ENCODE measurements around the gene NEK11. TPM values are rescaled to one million over a fixed set of nuclear protein-coding genes. Genes with fewer than 3 reads are reported as not detected.

NEK11 gene
- total and polyA plus RNA-seq, 9 of the 15 experiments (the other 6 are each of a cell fraction or from before 2014, with no cell fraction given): 0.28 to 1.5 (median 0.87) TPM

DNA sequence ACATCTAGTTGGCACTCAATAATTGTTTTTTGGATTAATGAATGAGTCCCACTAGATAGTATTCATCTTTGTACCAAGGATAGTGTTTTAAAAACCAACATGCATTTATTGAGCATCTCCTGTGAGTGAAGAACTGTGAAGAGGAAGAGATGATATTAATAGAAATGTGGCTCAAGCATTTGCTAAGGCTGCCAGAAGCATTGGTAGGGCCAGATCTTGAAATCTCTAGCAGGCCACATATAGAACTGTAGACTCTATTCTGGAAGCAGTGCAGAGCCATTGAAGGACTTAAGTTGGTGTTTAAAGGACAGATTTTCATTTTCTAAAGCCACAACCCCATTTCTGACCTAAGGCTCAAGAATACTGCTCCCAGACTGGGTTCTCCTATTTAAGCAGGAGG, 99.0 kb downstream of the NEK11 start:
- no peak overlapping the region for H3K9ac ChIP-seq (ENCODE audit: insufficient read depth in 1 of 2, low read depth in 2 of 2, low read length in 2 of 2)
- H3K9me1 ChIP-seq (ENCODE audit: control insufficient read depth, insufficient read depth, low read length): no peaks in the 10 kb centered on the region
- no peak overlapping the region for H3K27ac ChIP-seq (ENCODE audit: extremely low read depth, low read depth, low read length)
- no peaks in the 10 kb centered on the region for H3K27me3 ChIP-seq (ENCODE audit: control insufficient read depth in 2 of 2, insufficient read depth in 2 of 2, low read length in 2 of 2)
- no peak overlapping the region for H3K4me3 ChIP-seq
- H3K79me2 ChIP-seq (ENCODE audit: control insufficient read depth, insufficient read depth, low read length): no peaks in the 10 kb centered on the region
- ATAC-seq (no peak), FAIRE-seq (no peak), DNase-seq (ENCODE audit: extremely low read depth in 1 of 4, low spot score in 3 of 4) (no peak)
- no peaks in the 10 kb centered on the region for H3K36me3 ChIP-seq (ENCODE audit: control insufficient read depth, insufficient read depth, low read length)
- H2AFZ ChIP-seq (ENCODE audit: low read depth, low read length): no peak overlapping the region
- BruUV-seq (replicated peaks): no TSS peak
- no peaks in the 10 kb centered on the region for H3K9me3 ChIP-seq (replicated peaks; ENCODE audit: control insufficient read depth, insufficient read depth, low read depth, low read length)
- TF ChIP-seq FOXK1 (CRISPR knock-in tag; IDR thresholded peaks at IDR 0.05; ENCODE audit: borderline replicate concordance) (no peak), ZNF589 (CRISPR knock-in tag; IDR thresholded peaks at IDR 0.05; ENCODE audit: low read depth) (no peak), NR4A1 (CRISPR knock-in tag; IDR thresholded peaks at IDR 0.05) (no peak), NR4A1 (tag; IDR thresholded peaks at IDR 0.05) (no peak), CEBPG (CRISPR knock-in tag; IDR thresholded peaks at IDR 0.05) (no peak), CEBPG (tag; conservative IDR thresholded peaks at IDR 0.05 in 1 of 2, IDR thresholded peaks at IDR 0.05 in 1 of 2) (no peak), FOXJ2 (tag; IDR thresholded peaks at IDR 0.05) (no peak)
- TF ChIP-seq, protein P1, sequence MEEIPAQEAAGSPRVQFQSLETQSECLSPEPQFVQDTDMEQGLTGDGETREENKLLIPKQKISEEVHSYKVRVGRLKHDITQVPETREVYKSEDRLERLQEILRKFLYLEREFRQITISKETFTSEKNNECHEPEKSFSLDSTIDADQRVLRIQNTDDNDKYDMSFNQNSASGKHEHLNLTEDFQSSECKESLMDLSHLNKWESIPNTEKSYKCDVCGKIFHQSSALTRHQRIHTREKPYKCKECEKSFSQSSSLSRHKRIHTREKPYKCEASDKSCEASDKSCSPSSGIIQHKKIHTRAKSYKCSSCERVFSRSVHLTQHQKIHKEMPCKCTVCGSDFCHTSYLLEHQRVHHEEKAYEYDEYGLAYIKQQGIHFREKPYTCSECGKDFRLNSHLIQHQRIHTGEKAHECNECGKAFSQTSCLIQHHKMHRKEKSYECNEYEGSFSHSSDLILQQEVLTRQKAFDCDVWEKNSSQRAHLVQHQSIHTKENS (CRISPR knock-in tag; IDR thresholded peaks at IDR 0.05): no peak
- TF ChIP-seq, protein P2, sequence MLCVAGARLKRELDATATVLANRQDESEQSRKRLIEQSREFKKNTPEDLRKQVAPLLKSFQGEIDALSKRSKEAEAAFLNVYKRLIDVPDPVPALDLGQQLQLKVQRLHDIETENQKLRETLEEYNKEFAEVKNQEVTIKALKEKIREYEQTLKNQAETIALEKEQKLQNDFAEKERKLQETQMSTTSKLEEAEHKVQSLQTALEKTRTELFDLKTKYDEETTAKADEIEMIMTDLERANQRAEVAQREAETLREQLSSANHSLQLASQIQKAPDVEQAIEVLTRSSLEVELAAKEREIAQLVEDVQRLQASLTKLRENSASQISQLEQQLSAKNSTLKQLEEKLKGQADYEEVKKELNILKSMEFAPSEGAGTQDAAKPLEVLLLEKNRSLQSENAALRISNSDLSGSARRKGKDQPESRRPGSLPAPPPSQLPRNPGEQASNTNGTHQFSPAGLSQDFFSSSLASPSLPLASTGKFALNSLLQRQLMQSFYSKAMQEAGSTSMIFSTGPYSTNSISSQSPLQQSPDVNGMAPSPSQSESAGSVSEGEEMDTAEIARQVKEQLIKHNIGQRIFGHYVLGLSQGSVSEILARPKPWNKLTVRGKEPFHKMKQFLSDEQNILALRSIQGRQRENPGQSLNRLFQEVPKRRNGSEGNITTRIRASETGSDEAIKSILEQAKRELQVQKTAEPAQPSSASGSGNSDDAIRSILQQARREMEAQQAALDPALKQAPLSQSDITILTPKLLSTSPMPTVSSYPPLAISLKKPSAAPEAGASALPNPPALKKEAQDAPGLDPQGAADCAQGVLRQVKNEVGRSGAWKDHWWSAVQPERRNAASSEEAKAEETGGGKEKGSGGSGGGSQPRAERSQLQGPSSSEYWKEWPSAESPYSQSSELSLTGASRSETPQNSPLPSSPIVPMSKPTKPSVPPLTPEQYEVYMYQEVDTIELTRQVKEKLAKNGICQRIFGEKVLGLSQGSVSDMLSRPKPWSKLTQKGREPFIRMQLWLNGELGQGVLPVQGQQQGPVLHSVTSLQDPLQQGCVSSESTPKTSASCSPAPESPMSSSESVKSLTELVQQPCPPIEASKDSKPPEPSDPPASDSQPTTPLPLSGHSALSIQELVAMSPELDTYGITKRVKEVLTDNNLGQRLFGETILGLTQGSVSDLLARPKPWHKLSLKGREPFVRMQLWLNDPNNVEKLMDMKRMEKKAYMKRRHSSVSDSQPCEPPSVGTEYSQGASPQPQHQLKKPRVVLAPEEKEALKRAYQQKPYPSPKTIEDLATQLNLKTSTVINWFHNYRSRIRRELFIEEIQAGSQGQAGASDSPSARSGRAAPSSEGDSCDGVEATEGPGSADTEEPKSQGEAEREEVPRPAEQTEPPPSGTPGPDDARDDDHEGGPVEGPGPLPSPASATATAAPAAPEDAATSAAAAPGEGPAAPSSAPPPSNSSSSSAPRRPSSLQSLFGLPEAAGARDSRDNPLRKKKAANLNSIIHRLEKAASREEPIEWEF (CRISPR knock-in tag; IDR thresholded peaks at IDR 0.05): no peak
- intact Hi-C loops (cut with micrococcal nuclease): no loop called here
- POLR2A ChIA-PET: no interaction called here
- H3K4me2 ChIP-seq (ENCODE audit: insufficient read depth, low read length): no peak overlapping the region
- no peaks in the 10 kb centered on the region for H3K4me1 ChIP-seq (replicated peaks in 1 of 2; ENCODE audit: control insufficient read depth in 2 of 2, insufficient read depth in 2 of 2, low read length in 2 of 2)
- in situ Hi-C loops (cut with MboI): no loop called here
- CTCF ChIA-PET (ENCODE audit: low intra/inter-chr PET ratio): no interaction called here
- H4K20me1 ChIP-seq (replicated peaks; ENCODE audit: control insufficient read depth, insufficient read depth, low read length): no peaks in the 10 kb centered on the region
